ENCODE measurements around the gene MATN4. TPM values are rescaled to one million over a fixed set of nuclear protein-coding genes. Genes with fewer than 3 reads are reported as not detected.

MATN4 gene
- total RNA-seq, 4 donors from 2014 or later = 0.19 to 0.24 TPM; not detected in 2

- ATAC-seq (ENCODE audit: low FRiP score) (no peak), DNase-seq (ENCODE audit: low spot score) (no peak)
- TF ChIP-seq CTCF (IDR thresholded peaks at IDR 0.05) = no peak
Measured at GRCh38 chr20:45339799-45340198, 31.7 kb upstream of the MATN4 start.

- TF ChIP-seq CTCF (IDR thresholded peaks at IDR 0.05) = no peak
- no peak for ATAC-seq (ENCODE audit: low FRiP score)
- no peak for DNase-seq (ENCODE audit: low spot score)
Measured at GRCh38 chr20:45339084-45339483, 31.0 kb upstream of the MATN4 start.

GRCh38 chr20:45338121-45339030, 30.3 kb upstream of the MATN4 start:
- no peak for TF ChIP-seq CTCF (IDR thresholded peaks at IDR 0.05)
- DNase-seq (ENCODE audit: low spot score) (no peak), ATAC-seq (ENCODE audit: low FRiP score) (no peak)

GRCh38 chr20:45337367-45338120, 29.4 kb upstream of the MATN4 start:
- no peak for DNase-seq (ENCODE audit: low spot score)
- TF ChIP-seq CTCF (IDR thresholded peaks at IDR 0.05) = no peak
- ATAC-seq (ENCODE audit: low FRiP score) = peak; percentile 58

GRCh38 chr20:45336530-45337366, 28.6 kb upstream of the MATN4 start:
- ATAC-seq (ENCODE audit: low FRiP score) (peak; percentile 94), DNase-seq (ENCODE audit: low spot score) (no peak)
- no peak for TF ChIP-seq CTCF (IDR thresholded peaks at IDR 0.05)

- DNase-seq (ENCODE audit: low spot score) (no peak), ATAC-seq (ENCODE audit: low FRiP score) (no peak)
- no peak for TF ChIP-seq CTCF (IDR thresholded peaks at IDR 0.05)
Measured at GRCh38 chr20:45330476-45330875, 22.4 kb upstream of the MATN4 start.
